Type B pancreatic cell (in vitro differentiated cells): ENCODE measurements around the gene PAPOLA. TPM values are rescaled to one million over a fixed set of nuclear protein-coding genes. Genes with fewer than 3 reads are reported as not detected.

Source experiments
- DNase-seq: peaks from one replicate; pipeline ENCODE4 v3.0.0; 2021; ENCODE audit warnings: mixed read lengths; ENCODE audit not compliant: unreplicated experiment; ENCODE audit errors: extremely low spot score
- H3K27ac Mint-ChIP-seq: 2 replicates; pipeline ENCODE4 v1.8.0; 2021; ENCODE audit warnings: mild to moderate bottlenecking, mixed read lengths
- H3K27me3 Mint-ChIP-seq: 2 replicates; pipeline ENCODE4 v1.8.0; 2021; ENCODE audit warnings: mixed read lengths
- H3K36me3 Mint-ChIP-seq: 2 replicates; pipeline ENCODE4 v1.8.0; 2021; ENCODE audit warnings: mixed read lengths
- H3K4me1 Mint-ChIP-seq: one replicate; pipeline ENCODE4 v1.8.0; 2021; ENCODE audit warnings: mixed read lengths; ENCODE audit not compliant: unreplicated experiment
- H3K4me3 Mint-ChIP-seq: 2 replicates; pipeline ENCODE4 v1.8.0; 2021; ENCODE audit warnings: mild to moderate bottlenecking, mixed read lengths
- H3K9me3 Mint-ChIP-seq: 2 replicates; pipeline ENCODE4 v1.8.0; 2021; ENCODE audit warnings: mixed read lengths
- total RNA-seq: library from RNA; stranded (reverse); gene quantifications from 2 replicates; pipeline ENCODE4 v1.2.1, GENCODE V29; 2021; ENCODE audit warnings: low replicate concordance
- TF ChIP-seq, protein P1 (sequence below): fragments of 200-600 bp; sonication (generic); conservative IDR thresholded peaks from 2 replicates; pipeline ENCODE4 v1.5.0; 2021; ENCODE audit warnings: antibody characterized with exemption, mild to moderate bottlenecking

PAPOLA gene
- total RNA-seq, 1 donor from 2014 or later: 210 TPM

DNA sequence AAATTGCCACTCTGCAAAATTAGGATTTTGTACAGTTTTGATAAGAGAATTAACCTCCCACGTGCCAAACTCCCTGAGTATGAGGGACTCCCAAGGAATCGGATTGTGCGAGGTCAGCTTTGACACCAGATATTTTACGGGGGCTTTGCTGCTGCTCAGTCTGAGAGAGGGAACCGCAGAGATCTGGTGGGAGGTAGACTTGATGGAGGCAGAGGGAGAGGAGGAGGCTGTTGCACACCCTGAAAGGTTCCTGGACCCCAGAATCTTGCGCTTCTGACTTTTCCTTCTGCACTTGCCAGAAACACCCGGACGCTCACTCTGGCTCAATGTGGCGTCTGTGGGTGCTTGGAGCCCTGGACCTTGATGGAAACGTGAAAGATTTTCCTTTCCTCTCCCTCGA lies 83.9 kb downstream of the PAPOLA start:
- H3K27ac Mint-ChIP-seq: no peak overlapping the region
- no peaks in the 10 kb centered on the region for H3K36me3 Mint-ChIP-seq
- DNase-seq: no peak
- TF ChIP-seq, protein P1, sequence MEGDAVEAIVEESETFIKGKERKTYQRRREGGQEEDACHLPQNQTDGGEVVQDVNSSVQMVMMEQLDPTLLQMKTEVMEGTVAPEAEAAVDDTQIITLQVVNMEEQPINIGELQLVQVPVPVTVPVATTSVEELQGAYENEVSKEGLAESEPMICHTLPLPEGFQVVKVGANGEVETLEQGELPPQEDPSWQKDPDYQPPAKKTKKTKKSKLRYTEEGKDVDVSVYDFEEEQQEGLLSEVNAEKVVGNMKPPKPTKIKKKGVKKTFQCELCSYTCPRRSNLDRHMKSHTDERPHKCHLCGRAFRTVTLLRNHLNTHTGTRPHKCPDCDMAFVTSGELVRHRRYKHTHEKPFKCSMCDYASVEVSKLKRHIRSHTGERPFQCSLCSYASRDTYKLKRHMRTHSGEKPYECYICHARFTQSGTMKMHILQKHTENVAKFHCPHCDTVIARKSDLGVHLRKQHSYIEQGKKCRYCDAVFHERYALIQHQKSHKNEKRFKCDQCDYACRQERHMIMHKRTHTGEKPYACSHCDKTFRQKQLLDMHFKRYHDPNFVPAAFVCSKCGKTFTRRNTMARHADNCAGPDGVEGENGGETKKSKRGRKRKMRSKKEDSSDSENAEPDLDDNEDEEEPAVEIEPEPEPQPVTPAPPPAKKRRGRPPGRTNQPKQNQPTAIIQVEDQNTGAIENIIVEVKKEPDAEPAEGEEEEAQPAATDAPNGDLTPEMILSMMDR: no peak
- H3K27me3 Mint-ChIP-seq: peaks cover 27% of the 10 kb centered on the region
- no peak overlapping the region for H3K4me3 Mint-ChIP-seq
- H3K4me1 Mint-ChIP-seq: peaks cover 13% of the 10 kb centered on the region
- H3K9me3 Mint-ChIP-seq: no peaks in the 10 kb centered on the region

DNA sequence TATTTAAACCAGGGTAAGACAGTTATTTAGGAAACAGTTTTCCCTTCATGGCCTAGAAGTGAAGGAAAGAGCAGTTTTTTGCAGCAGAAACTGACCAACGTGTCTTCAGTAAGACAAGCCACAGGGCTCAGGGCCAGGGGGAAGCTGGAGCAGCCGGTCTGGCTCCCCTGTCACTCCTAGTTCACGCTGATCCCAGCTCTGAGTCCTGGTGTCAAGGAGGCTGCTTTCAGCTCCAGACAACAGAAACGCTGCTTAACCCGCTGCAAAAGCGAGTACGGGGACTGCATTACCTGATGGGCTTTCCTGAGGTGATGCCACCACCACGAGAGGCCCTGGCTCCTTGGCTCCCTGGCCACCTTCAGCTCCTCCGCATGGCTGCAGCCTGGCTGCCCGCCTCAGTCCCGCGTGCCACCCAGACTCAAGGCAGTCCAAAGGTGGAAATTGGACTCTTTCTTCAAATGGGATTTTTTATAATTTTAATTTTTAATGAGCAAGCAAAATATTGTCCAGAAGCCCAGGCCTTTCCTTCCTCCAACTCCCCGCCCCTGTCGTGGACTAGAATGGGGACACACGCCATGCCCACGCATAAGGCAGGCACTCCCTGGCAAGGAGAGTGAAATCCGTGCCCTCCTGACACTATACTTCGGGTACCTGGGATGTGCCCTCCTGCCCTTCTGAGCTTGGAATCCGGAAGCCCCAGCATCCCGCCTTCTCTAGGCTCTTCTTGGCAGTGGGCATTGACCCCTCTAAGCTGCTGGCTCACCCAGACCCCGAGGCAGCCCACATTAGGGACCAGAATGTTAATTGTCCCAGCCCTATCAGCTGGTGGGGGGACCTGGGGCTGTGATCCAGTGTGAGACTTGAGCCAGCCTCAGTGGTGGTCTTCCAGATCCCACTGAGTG lies 85.0 kb downstream of the PAPOLA start:
- Mint-ChIP-seq H3K27ac (no peak overlapping the region), H3K4me1 (peaks cover 13% of the 10 kb centered on the region), H3K4me3 (no peak overlapping the region), H3K36me3 (no peaks in the 10 kb centered on the region), H3K9me3 (no peaks in the 10 kb centered on the region), H3K27me3 (peaks cover 27% of the 10 kb centered on the region)
- DNase-seq: no peak
- TF ChIP-seq, protein P1: no peak

DNA sequence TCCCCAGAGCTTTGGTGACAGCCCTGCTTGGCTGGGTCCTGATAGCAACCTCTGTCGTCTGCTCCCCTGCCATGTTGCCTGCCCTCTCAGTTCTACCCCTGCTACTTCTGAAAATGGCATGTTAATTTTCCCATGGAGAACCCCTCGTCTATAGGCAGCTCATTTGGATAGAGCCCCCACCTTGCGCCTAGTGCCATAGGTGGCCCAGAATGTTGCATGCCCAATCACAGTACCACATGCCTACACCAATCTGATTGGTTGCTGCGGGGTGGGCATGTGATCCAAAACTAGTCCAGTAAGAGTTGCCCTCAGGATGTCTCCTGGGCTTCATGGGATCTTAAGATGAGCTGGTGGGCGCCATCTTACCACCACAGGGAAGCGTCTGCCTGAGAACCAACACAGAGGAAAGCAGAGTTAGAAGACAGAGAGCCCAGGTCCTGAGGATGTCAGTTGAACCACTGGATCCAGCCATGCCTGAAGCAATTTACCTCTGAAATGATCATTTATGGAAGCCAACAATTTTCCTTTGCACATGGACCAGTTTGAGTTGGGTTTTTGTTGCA lies 85.7 kb downstream of the PAPOLA start:
- Mint-ChIP-seq H3K36me3 (no peaks in the 10 kb centered on the region), H3K4me3 (no peak overlapping the region), H3K4me1 (peaks cover 13% of the 10 kb centered on the region), H3K9me3 (no peaks in the 10 kb centered on the region), H3K27ac (no peak overlapping the region), H3K27me3 (peaks cover 29% of the 10 kb centered on the region)
- DNase-seq: no peak
- TF ChIP-seq, protein P1: no peak

DNA sequence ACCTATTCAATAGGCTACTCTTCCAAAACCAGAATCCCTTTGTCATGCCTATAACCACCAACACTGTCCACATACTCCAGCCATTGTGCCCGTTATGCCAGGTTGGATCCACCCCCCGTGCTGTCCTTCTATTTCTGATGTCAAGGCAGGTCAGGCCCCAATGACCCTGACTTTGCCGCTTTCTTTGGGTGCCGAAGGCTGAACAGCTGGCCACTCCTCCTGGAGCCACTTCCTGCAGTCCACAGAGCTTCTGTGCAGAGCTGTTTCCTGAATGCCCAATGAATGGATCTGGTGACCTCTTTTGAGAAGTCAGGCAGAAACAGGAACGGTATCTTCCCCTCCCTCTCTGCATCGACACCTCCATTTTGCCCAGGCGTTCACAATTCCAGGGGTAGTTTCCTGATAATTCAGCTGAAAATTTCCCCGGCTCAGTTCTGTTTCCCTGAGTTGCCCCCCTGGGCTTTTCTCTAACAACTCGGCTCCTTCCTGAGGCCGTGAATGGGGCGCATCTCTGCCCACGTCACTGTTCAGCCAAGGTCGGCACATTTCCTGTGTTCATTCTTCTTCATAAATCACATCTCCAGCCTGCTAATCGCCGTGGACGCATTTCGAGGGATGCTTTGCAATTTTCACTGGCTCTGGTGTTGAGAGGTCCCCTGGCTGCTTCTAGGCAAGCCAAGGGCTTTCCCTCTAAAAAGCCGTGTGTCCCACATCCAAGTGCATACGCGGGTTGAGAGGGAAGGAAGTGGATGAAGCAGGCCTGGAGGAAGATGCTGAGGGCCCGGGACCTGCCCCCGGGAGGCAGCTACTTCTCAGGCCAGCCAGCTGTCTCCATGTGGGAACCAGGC lies 86.5 kb downstream of the PAPOLA start:
- no peaks in the 10 kb centered on the region for H3K36me3 Mint-ChIP-seq
- H3K27ac Mint-ChIP-seq: no peak overlapping the region
- peaks cover 26% of the 10 kb centered on the region for H3K27me3 Mint-ChIP-seq
- H3K4me1 Mint-ChIP-seq: peaks cover 13% of the 10 kb centered on the region
- DNase-seq: no peak
- H3K9me3 Mint-ChIP-seq: no peaks in the 10 kb centered on the region
- H3K4me3 Mint-ChIP-seq: no peak overlapping the region
- TF ChIP-seq, protein P1: no peak

DNA sequence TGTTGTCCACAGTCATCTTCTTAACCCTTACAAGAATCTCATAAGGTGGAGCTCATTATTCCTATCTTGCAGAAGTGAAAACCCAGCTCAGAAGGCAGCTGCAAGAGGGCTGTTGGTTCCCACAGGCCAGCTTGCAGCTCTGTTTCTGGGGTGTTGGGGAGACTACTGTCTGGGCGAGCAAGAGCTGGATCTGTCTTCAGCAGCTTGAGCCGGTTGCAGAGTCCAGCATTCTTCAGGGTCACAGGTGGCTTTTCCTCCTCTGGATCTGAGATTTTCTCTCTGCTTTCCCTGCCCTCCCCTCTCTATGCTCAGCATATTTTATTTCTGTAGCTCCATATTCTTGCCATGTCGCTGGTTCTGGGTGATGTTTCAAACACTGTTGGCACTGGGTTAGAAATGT lies 87.4 kb downstream of the PAPOLA start:
- Mint-ChIP-seq H3K27me3 (peaks cover 20% of the 10 kb centered on the region), H3K36me3 (no peaks in the 10 kb centered on the region), H3K9me3 (no peaks in the 10 kb centered on the region), H3K4me3 (no peak overlapping the region), H3K4me1 (peaks cover 7% of the 10 kb centered on the region), H3K27ac (no peak overlapping the region)
- TF ChIP-seq, protein P1: no peak
- no peak for DNase-seq
